NCI-H748 treated with DMSO at 0.1 percent for 48 hours (cell line): ENCODE results near the gene TTLL5.

Source experiments
- DNase-seq: peaks from one replicate; lab custom pipeline; 2025; lab: John Stamatoyannopoulos, UW

Gene TTLL5

GRCh38 chr14:75660630-75661498 lies at the start of gene TTLL5, which contains the start of gene ERG28:
TSS of gene TTLL5 (plus strand) at chr14:75661246. CDS start at chr14:75663150, 1,904 bp downstream.
TSS of gene ERG28 (minus strand) at chr14:75660876. CDS start at chr14:75657502, 3,374 bp downstream.
- peak; percentile 98 for DNase-seq

- DNase-seq: no peak
Observed at GRCh38 chr14:75612157-75612556, 48.9 kb upstream of the TTLL5 start.

GRCh38 chr14:75614179-75614578 lies 46.9 kb upstream of the TTLL5 start:
- no peak for DNase-seq

- no peak for DNase-seq
Observed at GRCh38 chr14:75615200-75615599, 45.8 kb upstream of the TTLL5 start.

GRCh38 chr14:75619548-75619947 lies 41.5 kb upstream of the TTLL5 start:
- no peak for DNase-seq

GRCh38 chr14:75625034-75625433 lies 36.0 kb upstream of the TTLL5 start:
- no peak for DNase-seq

- DNase-seq: no peak
Observed at GRCh38 chr14:75626396-75626795, 34.6 kb upstream of the TTLL5 start.

- no peak for DNase-seq
Observed at GRCh38 chr14:75626863-75627262, 34.2 kb upstream of the TTLL5 start.

- DNase-seq: no peak
Observed at GRCh38 chr14:75627406-75627805, 33.6 kb upstream of the TTLL5 start.

- DNase-seq: no peak
Observed at GRCh38 chr14:75628816-75629215, 32.2 kb upstream of the TTLL5 start.

GRCh38 chr14:75630695-75631452 lies 30.2 kb upstream of the TTLL5 start:
- no peak for DNase-seq

- DNase-seq: no peak
Observed at GRCh38 chr14:75631453-75631831, 29.6 kb upstream of the TTLL5 start.

- DNase-seq: no peak
Observed at GRCh38 chr14:75634848-75635247, 26.2 kb upstream of the TTLL5 start.

GRCh38 chr14:75636100-75636692 lies 24.9 kb upstream of the TTLL5 start:
- no peak for DNase-seq

- no peak for DNase-seq
Observed at GRCh38 chr14:75640876-75641275, 20.2 kb upstream of the TTLL5 start.

GRCh38 chr14:75643985-75644384 lies 17.1 kb upstream of the TTLL5 start:
- DNase-seq: no peak

- no peak for DNase-seq
Observed at GRCh38 chr14:75645056-75645455, 16.0 kb upstream of the TTLL5 start.

GRCh38 chr14:75646762-75647161 lies 14.3 kb upstream of the TTLL5 start:
- DNase-seq: no peak

GRCh38 chr14:75647640-75648039 lies 13.4 kb upstream of the TTLL5 start:
- DNase-seq: no peak

- DNase-seq: no peak
Observed at GRCh38 chr14:75648066-75648838, 12.8 kb upstream of the TTLL5 start.

GRCh38 chr14:75649337-75649736 lies 11.7 kb upstream of the TTLL5 start:
- no peak for DNase-seq

- DNase-seq: no peak
Observed at GRCh38 chr14:75649773-75650172, 11.3 kb upstream of the TTLL5 start.
